Osteocyte (in vitro differentiated cells): Measurements from ENCODE around the gene ITGA3. TPM values are rescaled to one million over a fixed set of nuclear protein-coding genes. Genes with fewer than 3 reads are reported as not detected.

Experiments used
- DNase-seq: peaks from one replicate; pipeline ENCODE4 v3.0.0; 2021; ENCODE audit warnings: mixed read lengths; ENCODE audit not compliant: unreplicated experiment; ENCODE audit errors: extremely low spot score
- H3K27ac Mint-ChIP-seq: one replicate; pipeline ENCODE4 v1.8.0; 2021; ENCODE audit warnings: mild to moderate bottlenecking, mixed read lengths; ENCODE audit not compliant: unreplicated experiment
- H3K27me3 Mint-ChIP-seq: one replicate; pipeline ENCODE4 v1.8.0; 2021; ENCODE audit warnings: mixed read lengths; ENCODE audit not compliant: unreplicated experiment
- H3K36me3 Mint-ChIP-seq: one replicate; pipeline ENCODE4 v1.8.0; 2021; ENCODE audit warnings: mixed read lengths; ENCODE audit not compliant: unreplicated experiment
- H3K4me1 Mint-ChIP-seq: one replicate; pipeline ENCODE4 v1.8.0; 2021; ENCODE audit warnings: mixed read lengths; ENCODE audit not compliant: unreplicated experiment
- H3K4me3 Mint-ChIP-seq: one replicate; pipeline ENCODE4 v1.8.0; 2021; ENCODE audit warnings: mild to moderate bottlenecking, moderate library complexity, mixed read lengths; ENCODE audit not compliant: unreplicated experiment
- H3K9me3 Mint-ChIP-seq: one replicate; pipeline ENCODE4 v1.8.0; 2021; ENCODE audit warnings: mixed read lengths; ENCODE audit not compliant: unreplicated experiment
- CTCF ChIP-seq: fragments of 200-600 bp; sonication (generic); IDR thresholded peaks from 2 replicates; pipeline ENCODE4 v1.5.0; 2021; ENCODE audit warnings: antibody characterized with exemption, mild to moderate bottlenecking, moderate library complexity
- total RNA-seq: library from RNA; stranded (reverse); gene quantifications from 2 replicates; pipeline ENCODE4 v1.2.1, GENCODE V29; 2021

Gene ITGA3
- total RNA-seq, 1 donor from 2014 or later = 201 TPM

GRCh38 chr17:50072925-50073324, 17.0 kb downstream of the ITGA3 start:
- Mint-ChIP-seq H3K4me3 (no peak overlapping the region), H3K9me3 (no peaks in the 10 kb centered on the region), H3K36me3 (peaks cover 56% of the 10 kb centered on the region), H3K27ac (peak overlapping the region; percentile 7), H3K4me1 (peaks cover 6% of the 10 kb centered on the region), H3K27me3 (no peaks in the 10 kb centered on the region)
- TF ChIP-seq CTCF = no peak
- no peak for DNase-seq

DNA sequence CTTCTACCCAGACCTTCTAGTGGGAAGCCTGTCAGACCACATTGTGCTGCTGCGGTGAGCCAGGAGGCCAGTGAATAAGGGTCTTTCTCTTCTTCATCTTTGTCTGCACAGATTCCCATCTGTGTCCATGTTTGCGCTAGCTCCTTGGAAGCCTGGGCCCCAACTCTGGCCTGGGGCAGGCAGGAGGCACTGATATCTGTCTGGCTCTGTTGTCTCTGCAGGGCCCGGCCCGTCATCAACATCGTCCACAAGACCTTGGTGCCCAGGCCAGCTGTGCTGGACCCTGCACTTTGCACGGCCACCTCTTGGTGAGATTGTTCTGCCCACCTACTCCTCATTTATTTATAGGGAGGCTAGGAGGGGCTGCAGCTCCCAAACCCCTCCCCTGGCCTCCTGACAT, 18.3 kb downstream of the ITGA3 start:
- Mint-ChIP-seq H3K4me1 (peaks cover 7% of the 10 kb centered on the region), H3K27me3 (no peaks in the 10 kb centered on the region), H3K36me3 (peaks cover 61% of the 10 kb centered on the region), H3K27ac (no peak overlapping the region), H3K4me3 (no peak overlapping the region), H3K9me3 (no peaks in the 10 kb centered on the region)
- no peak for DNase-seq
- TF ChIP-seq CTCF = no peak

DNA sequence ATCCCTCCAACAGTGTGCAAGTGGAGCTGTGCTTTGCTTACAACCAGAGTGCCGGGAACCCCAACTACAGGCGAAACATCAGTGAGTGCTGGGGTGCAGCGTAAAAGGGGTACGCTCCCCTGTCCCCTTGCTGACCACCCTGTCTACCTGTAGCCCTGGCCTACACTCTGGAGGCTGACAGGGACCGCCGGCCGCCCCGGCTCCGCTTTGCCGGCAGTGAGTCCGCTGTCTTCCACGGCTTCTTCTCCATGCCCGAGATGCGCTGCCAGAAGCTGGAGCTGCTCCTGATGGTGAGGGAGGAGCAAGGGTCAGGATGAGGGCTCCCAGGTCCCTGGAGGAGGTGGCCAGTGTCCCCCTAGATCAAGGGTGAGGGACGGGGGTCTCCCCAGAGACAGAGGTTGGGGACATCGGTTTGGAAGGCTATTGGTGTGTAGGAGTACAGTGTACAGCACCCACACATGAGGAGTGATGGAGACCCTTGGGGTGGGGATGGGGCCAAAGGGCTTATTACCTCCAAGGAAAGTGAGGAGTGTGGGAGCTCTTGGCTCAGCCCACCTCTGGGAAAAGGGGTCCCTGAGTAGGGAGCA, 19.6 kb downstream of the ITGA3 start:
- Mint-ChIP-seq H3K9me3 (no peaks in the 10 kb centered on the region), H3K27me3 (no peaks in the 10 kb centered on the region), H3K4me3 (no peak overlapping the region), H3K4me1 (peaks cover 11% of the 10 kb centered on the region), H3K36me3 (peaks cover 68% of the 10 kb centered on the region), H3K27ac (no peak overlapping the region)
- DNase-seq = no peak
- no peak for TF ChIP-seq CTCF

DNA sequence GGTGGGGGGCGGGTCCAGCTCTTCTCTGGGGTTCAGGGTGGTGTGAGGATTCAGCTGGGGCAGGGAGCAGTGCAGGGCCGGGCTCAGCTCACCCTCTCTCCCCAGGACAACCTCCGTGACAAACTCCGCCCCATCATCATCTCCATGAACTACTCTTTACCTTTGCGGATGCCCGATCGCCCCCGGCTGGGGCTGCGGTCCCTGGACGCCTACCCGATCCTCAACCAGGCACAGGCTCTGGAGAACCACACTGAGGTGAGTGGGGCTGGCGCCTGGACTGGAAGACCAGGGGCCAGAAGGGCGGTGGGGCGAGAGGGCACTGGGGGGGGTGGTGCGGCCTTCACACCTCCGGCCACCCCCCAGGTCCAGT, 20.3 kb downstream of the ITGA3 start:
- peaks cover 66% of the 10 kb centered on the region for H3K36me3 Mint-ChIP-seq
- no peaks in the 10 kb centered on the region for H3K9me3 Mint-ChIP-seq
- no peak overlapping the region for H3K27ac Mint-ChIP-seq
- TF ChIP-seq CTCF = no peak
- no peak overlapping the region for H3K4me3 Mint-ChIP-seq
- no peak for DNase-seq
- H3K4me1 Mint-ChIP-seq = peaks cover 11% of the 10 kb centered on the region
- H3K27me3 Mint-ChIP-seq = no peaks in the 10 kb centered on the region

- Mint-ChIP-seq H3K4me1 (peaks cover 11% of the 10 kb centered on the region), H3K36me3 (peaks cover 66% of the 10 kb centered on the region), H3K9me3 (no peaks in the 10 kb centered on the region), H3K27me3 (no peaks in the 10 kb centered on the region), H3K4me3 (no peak overlapping the region), H3K27ac (no peak overlapping the region)
- no peak for TF ChIP-seq CTCF
- peak; percentile 83 for DNase-seq
These were observed 20.8 kb downstream of the ITGA3 start for GRCh38 chr17:50076591-50077235.
